GM18498 (cell line): ENCODE results near the gene GCNT1.
"Not testable (repeated sequence)": the region's sequence is repeated elsewhere in the genome, so short reads cannot be mapped to it uniquely, and the experiment has no call there.

Experiments
- ATAC-seq: cut with Tn5 transposase; IDR thresholded peaks from one replicate; pipeline ENCODE4 v1.9.1; 2021; ENCODE audit warnings: mild to moderate bottlenecking, moderate library complexity; ENCODE audit not compliant: unreplicated experiment

The GCNT1 gene

GRCh38 chr9:76458903-76459693 is at the start of gene GCNT1:
TSS of gene GCNT1 (plus strand) at chr9:76459182. CDS start at chr9:76502382, 43,200 bp downstream.
- peak; percentile 89 for ATAC-seq

- no peak for ATAC-seq
These were observed 46.3 kb upstream of the GCNT1 start for GRCh38 chr9:76412638-76413037.

DNA sequence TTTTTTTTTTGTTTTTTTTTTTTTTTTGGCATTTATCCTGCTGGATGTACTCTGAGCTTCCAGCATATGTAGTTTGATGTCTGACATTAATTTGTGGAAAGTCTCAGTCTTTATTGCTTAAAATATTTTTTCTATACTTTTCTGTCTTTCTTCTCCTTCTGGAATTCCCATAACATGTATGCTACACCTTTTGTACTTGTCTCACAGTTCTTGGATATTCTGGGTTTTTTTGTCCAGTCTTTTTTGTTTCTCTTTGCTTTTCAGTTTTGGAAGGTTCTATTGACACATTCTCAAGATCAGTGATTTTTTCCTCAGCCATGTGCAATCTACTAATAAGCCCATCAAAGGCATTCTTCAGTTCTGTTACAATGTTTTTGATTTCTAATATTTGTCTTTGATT is 45.3 kb upstream of the GCNT1 start:
- no peak for ATAC-seq

- ATAC-seq, result peak; percentile 86
These were observed 44.3 kb upstream of the GCNT1 start for GRCh38 chr9:76414661-76415060.

DNA sequence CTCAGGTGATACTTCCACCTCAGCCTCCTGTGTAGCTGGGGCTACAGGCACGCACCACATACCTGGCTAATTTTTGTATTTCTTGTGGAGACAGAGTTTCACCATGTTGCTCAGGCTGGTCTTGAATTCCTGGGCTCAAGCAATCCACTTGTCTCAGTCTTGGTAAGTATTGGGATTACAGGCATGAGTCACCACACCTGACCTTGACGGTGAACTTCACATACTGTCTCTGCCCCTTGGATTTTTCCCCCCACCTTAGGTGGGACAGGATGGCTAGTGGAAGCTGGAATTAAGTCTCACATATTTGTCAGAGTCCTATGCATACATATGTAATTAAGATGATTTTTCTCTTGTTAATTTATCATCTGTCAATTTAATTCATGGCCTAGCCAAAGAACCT is 43.8 kb upstream of the GCNT1 start:
- ATAC-seq, result no peak

DNA sequence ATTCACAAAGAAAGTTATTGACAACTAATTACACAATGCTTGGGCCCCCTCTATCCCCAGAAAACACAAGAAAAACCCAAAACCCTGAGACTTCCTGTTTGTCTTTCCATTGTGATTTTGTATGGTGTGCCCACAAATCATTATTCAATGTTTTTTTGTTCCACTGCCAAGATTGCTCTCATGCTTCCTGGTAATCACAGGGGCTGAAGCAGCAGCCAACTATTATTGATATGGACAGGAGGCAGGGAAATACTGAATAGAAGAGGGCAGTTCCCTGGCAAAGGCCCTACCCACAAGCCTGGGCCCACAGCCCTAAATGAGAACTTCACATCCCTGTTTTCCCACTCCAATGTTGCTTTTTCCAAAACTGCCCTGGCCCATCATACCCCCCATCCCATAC is 43.3 kb upstream of the GCNT1 start:
- ATAC-seq, result no peak

DNA sequence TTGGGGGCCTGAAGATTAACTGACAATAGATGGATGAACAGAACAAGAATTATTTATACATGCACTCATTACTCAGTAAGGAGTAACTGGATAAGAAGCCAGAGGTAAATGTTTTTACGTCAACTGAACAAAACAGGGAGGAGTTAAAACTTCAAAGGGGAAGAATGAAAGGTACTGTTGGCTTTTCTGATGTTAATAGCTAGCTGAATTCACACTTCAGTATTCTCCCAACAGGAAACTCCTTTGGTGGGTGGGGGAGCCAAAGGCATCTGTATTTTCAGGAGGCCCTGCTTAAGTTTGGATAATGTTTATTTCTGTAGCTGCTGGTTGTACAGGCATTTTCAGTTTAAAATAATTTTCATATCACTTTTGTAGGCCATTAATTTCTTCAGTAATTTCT is 41.6 kb upstream of the GCNT1 start:
- ATAC-seq, result no peak

DNA sequence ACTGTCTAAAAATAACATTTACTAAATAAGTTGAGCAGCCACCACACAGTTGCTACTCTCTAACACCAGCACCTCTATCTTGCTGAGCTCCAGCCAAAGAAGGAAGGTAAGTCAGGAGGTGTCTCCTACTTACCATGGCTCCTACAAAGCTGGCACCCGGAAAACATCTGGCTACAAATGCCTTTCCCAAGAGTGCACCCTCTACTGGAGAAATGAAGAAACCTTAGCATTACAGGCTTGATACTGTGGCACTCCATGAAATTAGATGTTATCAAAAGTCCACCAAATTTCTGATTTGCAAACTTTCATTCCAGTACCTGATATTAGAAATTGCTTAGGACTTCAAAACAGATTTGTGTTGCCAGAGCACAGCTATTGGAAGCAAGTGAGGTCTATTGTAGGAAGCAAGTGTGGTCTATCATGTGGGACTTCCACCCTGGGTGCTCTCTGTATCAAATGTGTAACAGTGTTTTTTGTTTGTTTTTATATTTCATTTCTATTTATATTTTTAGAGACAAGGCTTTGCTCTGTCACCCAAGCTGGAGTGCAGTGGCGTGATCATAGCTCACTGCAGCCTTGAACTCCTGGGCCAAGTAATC is 39.1 kb upstream of the GCNT1 start:
- no peak for ATAC-seq

DNA sequence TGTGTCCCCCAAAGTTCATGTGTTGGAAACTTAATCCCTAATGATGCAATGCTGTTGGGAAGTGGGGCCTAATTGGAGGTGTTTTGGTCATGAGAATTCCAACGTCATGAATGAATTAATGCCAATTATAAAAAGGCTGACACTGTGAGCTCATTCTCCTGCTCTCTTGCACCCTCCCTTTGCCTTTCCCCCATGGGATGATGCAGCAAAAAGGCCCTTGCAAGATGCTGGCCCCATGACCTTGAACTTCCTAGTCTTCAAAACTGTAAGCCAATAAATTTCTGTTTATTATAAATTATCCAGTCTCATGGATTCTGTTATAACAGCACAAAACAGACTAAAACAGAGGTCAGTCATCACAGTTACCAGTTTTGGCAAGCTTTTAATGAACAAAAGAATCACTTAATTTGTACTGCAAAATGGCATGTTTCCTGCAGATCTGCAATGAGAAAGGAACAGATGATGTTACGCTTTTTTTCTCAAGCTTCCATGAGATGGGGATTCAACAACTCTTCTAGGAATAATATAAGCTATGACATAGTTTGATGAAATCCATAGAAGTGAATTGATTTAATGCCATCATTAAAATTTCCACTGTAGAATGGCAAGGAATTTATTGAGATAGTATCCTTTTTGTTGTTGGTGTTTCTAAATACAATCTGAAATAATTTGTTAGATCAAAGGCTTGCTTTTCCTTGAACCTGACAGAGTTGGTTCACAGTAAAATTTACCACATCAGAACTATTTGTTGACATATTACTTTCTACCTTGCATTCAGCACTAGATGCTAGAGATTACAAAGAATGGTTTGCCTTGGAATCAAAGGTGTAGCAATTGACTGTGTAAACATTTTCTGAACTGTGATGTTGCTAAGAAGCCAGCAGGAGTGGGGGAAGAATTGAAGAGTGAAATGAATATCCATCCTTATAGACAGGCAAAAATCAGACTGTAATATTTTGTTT is 35.5 kb upstream of the GCNT1 start:
- ATAC-seq, result no peak

GRCh38 chr9:76424491-76424890 is 34.5 kb upstream of the GCNT1 start:
- no peak for ATAC-seq

DNA sequence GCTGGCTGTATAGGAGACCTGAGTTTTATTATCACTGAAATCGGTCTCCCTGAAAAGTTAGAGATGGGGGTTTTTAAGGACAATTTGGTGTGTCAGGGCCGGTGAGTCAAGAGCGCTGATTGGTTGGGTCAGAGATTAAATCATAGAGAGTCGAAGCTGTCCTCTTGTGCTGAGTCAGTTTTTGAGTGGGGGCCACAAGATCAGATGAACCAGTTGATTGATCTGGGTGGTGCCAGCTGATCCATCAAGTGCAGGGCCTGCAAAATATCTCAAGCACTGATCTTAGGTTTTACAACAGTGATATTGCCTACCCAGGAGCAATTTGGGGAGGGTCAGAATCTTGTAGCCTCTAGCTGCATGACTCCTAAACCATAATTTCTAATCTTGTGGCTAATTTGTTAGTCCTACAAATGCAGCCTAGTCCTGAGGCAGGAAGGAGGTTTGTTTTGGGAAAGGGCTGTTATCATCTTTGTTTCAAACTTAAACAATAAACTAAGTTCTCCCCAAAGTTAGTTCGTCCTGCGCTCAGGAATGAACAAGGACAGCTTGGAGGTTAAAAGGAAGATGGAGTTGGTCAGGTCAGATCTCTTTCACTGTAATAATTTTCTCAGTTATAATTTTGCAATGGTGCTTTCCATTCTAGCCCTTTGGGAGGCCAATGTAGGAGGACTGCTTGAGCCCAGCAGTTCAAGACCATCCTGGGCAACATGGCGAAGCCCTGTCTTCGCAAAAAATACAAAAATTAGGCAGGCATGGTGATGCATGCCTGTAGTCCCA is 33.1 kb upstream of the GCNT1 start:
- ATAC-seq, result no peak

- no peak for ATAC-seq
These were observed 32.1 kb upstream of the GCNT1 start for GRCh38 chr9:76426807-76427419.

GRCh38 chr9:76431601-76432000 is 27.4 kb upstream of the GCNT1 start:
- ATAC-seq, result no peak

GRCh38 chr9:76433406-76433805 is 25.6 kb upstream of the GCNT1 start:
- no peak for ATAC-seq

DNA sequence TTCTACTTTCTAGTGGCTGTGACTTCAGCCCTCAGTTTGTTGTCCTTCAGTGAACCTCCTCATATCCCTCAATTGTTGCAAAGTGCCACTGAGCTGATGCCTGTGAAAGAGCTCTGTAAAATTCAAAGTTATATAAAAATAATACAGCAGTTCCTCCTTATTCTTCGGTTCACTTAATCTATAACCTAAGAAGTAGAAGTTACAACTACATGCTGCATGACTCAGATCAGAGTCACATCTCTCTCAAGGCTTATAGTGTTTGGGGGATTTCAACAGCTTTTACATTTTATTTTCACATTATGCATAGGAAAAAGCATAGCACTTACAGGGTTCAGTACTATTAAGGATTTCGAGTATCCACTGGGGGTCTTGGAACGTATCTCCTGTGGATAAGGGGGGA is 25.1 kb upstream of the GCNT1 start:
- no peak for ATAC-seq

DNA sequence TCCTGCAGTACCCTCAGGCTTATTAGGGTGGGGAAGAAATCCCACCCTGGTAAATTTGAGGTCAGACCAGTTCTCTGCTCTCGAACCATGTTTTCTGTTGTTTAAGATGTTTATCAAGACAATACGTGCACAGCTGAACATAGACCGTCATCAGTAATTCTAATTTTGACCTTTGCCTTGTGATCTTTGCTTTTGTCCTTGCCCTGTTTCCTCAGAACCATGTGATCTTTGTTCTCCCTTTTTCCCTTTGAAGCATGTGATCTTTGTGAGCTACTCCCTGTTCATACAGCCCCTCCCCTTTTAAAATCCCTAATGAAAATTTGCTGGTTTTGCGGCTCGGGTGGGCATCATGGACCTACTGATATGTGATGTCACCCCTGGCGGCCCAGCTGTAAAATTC is 24.1 kb upstream of the GCNT1 start:
- ATAC-seq, result not testable (repeated sequence)

DNA sequence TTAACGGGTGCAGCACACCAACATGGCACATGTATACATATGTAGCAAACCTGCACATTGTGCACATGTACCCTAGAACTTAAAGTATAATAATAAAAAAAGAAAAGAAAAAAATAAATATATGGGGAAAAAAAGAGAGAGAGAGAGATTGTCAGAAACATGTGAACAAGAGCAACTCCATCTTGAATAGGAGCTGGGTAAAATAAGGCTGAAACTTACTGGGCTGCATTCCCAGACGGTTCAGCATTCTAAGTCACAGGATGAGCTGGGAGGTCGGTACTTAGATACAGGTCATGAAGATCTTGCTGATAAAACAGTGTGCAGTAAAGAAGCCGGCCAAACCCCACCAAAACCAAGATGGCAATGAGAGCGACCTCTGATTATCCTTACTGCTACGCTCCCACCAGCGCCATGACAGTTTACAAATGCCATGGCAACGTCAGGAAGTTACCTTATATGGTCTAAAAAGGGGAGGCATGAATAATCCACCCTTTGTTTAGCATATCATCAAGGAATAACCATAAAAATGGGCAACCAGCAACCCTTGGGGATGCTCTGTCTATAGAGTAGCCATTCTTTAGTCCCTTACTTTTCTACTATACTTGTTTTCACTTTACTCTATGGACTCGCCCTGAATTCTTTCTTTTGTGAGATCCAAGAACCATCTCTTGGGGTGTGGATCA is 21.8 kb upstream of the GCNT1 start:
- not testable (repeated sequence) for ATAC-seq

DNA sequence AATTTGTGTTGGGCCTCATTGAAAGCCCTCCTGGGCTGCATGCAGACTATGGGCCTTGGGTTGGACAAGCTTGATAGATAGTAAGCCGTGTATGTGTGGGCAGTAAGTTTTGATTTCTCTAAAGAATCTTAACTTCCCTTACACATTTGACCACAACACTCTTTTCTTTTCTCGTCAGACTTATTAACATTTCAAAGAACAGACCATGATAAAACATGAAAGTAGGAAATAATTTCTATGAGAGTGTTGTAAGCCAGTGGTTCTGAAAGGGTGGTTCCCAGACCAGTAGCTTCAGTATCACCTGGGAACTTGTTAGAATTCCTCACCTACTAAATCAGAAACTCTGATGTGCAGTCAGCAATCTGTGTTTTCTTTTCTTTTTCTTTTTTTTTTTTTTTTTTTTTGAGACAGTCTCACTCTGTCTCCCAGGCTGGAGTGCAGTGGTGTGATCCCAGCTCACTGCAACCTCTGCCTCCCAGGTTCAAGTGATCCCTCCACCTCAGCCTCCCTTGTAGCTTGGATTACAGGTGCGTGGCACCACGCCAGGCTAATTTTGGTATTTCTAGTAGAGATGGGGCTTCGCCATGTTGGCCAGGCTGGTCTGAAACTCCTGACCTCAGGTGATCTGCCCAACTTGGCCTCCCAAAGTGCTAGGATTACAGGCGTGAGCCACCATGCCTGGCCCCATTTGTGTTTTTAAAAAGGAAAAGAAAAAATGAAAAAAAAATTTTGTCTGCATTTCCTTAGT is 20.0 kb upstream of the GCNT1 start:
- peak; percentile 70 for ATAC-seq
